Keratinocyte (primary cell): ENCODE results near the gene PKNOX1.
"Not testable (repeated sequence)": the region's sequence is repeated elsewhere in the genome, so short reads cannot be mapped to it uniquely, and the experiment has no call there.

Experiments
- CTCF ChIP-seq, 3 experiments: IDR thresholded peaks in 1 of 3; conservative IDR thresholded peaks in 1 of 3; optimal IDR thresholded peaks in 1 of 3; 2 replicates in 2 of 3; 3 replicates in 1 of 3; pipeline versions ENCODE3 to v1.5.1; 2011; ENCODE audit warnings: low read length in 3 of 3, mild to moderate bottlenecking in 3 of 3, moderate library complexity in 2 of 3, control low read depth in 1 of 3, inconsistent platforms in 1 of 3; ENCODE audit not compliant: insufficient read depth in 2 of 3; ENCODE audit errors: extremely low read depth in 1 of 3
- EZH2 ChIP-seq: IDR thresholded peaks from one replicate; pipeline ENCODE4 v1.6.1; 2012; ENCODE audit warnings: inconsistent platforms, mild to moderate bottlenecking, low read length, moderate library complexity

GRCh38 chr21:42997983-42998382 is 23.6 kb downstream of the PKNOX1 start:
- TF ChIP-seq CTCF (optimal IDR thresholded peaks at IDR 0.05 in 1 of 3, IDR thresholded peaks at IDR 0.05 in 1 of 3, conservative IDR thresholded peaks at IDR 0.05 in 1 of 3; ENCODE audit: extremely low read depth in 1 of 3, insufficient read depth in 2 of 3, low read length in 3 of 3); EZH2: not testable (repeated sequence)
